ENCODE data around the gene UBAP2.

DNA sequence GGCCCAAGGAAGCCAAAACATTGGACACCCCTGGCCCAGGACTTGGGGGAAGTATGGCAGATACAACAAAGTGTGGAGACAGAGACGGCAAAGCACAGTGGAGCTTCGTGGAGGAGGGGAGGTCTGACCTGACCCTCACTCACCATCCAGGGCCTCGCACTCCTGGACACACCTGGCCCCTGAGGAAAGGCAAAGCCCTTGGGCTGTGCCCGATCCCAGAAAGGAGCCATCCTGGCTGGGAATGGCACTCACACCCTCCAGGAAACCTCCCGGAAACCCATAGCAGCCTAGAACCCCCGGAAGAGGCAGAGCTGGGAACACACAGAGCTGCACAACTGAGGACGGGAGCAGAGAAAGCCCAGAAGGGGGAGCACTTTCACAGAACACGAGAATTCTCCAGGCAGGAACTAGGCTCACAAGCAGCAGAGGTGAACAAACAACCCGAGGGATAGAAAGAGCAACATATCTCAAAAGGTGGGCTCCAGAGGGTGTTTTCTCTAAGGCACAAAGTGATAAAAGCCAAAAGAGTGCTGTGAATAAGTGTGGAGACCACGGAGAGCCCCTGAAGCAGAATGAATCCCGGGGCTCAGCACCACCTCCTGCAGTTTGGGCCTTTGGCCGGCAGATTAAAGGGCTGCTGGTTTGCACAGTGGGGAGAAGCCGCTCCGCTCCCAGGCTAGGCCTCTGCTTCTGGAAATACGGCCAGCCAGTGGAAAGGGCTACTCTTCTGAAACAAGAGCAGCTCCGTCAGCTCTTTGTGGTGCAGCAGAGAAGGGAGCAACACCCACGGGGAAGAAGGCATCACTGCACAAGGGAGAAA lies 123.5 kb downstream of the UBAP2 start:
- TF ChIP-seq, protein P1, sequence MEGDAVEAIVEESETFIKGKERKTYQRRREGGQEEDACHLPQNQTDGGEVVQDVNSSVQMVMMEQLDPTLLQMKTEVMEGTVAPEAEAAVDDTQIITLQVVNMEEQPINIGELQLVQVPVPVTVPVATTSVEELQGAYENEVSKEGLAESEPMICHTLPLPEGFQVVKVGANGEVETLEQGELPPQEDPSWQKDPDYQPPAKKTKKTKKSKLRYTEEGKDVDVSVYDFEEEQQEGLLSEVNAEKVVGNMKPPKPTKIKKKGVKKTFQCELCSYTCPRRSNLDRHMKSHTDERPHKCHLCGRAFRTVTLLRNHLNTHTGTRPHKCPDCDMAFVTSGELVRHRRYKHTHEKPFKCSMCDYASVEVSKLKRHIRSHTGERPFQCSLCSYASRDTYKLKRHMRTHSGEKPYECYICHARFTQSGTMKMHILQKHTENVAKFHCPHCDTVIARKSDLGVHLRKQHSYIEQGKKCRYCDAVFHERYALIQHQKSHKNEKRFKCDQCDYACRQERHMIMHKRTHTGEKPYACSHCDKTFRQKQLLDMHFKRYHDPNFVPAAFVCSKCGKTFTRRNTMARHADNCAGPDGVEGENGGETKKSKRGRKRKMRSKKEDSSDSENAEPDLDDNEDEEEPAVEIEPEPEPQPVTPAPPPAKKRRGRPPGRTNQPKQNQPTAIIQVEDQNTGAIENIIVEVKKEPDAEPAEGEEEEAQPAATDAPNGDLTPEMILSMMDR (IDR thresholded peaks at IDR 0.05; ENCODE audit: insufficient read depth, low read length, poor library complexity, severe bottlenecking): peak; percentile 98
- no peak for TF ChIP-seq EZH2phosphoT487 (conservative IDR thresholded peaks at IDR 0.05; ENCODE audit: low read length)
